ENCODE results near the gene ZNF408. TPM values are rescaled to one million over a fixed set of nuclear protein-coding genes. Genes with fewer than 3 reads are reported as not detected.

Gene ZNF408
- total RNA-seq, 2 experiments from 2014 or later: 8.8 to 9.0 TPM

Small RNA genes lying within 50 kb of the gene (microRNA-seq; reads per million reads assigned to microRNA genes)
- gene MIR5582 (ENCODE audit: borderline replicate concordance): 10.9 reads per million, percentile 32 among the genes with 10 or more reads in this experiment

Other genes with a start within 250 kb of the ZNF408 start
- 10 to 100 TPM; 24.8 to 26.4 TPM for gene AMBRA1, start 107.0 kb upstream of the ZNF408 start, total RNA-seq
- 1 to 10 TPM; 2.3 to 2.7 TPM for gene HARBI1, start 83.8 kb upstream of the ZNF408 start, total RNA-seq
- 10 to 100 TPM; 39.4 to 56.4 TPM for gene ATG13, start 83.5 kb upstream of the ZNF408 start, total RNA-seq
- 10 to 100 TPM; 40.2 to 50.0 TPM for gene ARHGAP1, start 412 bp upstream of the ZNF408 start, total RNA-seq
- not detected for gene F2, start 18.2 kb downstream of the ZNF408 start, total RNA-seq
- gene CKAP5, start 145.2 kb downstream of the ZNF408 start, total RNA-seq: 100 to 1,000 TPM; 166 to 183 TPM
- gene LRP4, start 217.5 kb downstream of the ZNF408 start, total RNA-seq: under 1 TPM; 0.02 to 0.18 TPM
- gene CSTPP1, start 235.7 kb downstream of the ZNF408 start, total RNA-seq: 10 to 100 TPM; 17.9 to 18.6 TPM

Measured in activated CD4-positive, alpha-beta T cell treated with anti-CD3 and anti-CD28 coated beads for 36 hours (primary cell).